Breast epithelium (tissue), 3 donors: ENCODE results near the gene ZNF236.

Experiments used
- CTCF ChIP-seq, 3 donors: fragments of 450-650 bp; IDR thresholded peaks; one replicate each; pipeline ENCODE4 v1.5.1; 2016 to 2017; ENCODE audit warnings: antibody characterized with exemption in 3 of 3, mild to moderate bottlenecking in 3 of 3, moderate library complexity in 3 of 3
- POLR2AphosphoS5 ChIP-seq, 3 donors: sonication (generic); formaldehyde crosslinking; IDR thresholded peaks; one replicate each; pipeline ENCODE4 v1.6.1; 2017; ENCODE audit warnings: antibody characterized with exemption in 3 of 3

- TF ChIP-seq POLR2AphosphoS5 (IDR thresholded peaks at IDR 0.05) (no peak), CTCF (IDR thresholded peaks at IDR 0.05) (no peak)
These were observed 180.1 kb downstream of the ZNF236 start for GRCh38 chr18:77002496-77002895.
